ENCODE results near the gene DEFB124.
"Not testable (repeated sequence)": the region's sequence is repeated elsewhere in the genome, so short reads cannot be mapped to it uniquely, and the experiment has no call there.

Gene DEFB124

DNA sequence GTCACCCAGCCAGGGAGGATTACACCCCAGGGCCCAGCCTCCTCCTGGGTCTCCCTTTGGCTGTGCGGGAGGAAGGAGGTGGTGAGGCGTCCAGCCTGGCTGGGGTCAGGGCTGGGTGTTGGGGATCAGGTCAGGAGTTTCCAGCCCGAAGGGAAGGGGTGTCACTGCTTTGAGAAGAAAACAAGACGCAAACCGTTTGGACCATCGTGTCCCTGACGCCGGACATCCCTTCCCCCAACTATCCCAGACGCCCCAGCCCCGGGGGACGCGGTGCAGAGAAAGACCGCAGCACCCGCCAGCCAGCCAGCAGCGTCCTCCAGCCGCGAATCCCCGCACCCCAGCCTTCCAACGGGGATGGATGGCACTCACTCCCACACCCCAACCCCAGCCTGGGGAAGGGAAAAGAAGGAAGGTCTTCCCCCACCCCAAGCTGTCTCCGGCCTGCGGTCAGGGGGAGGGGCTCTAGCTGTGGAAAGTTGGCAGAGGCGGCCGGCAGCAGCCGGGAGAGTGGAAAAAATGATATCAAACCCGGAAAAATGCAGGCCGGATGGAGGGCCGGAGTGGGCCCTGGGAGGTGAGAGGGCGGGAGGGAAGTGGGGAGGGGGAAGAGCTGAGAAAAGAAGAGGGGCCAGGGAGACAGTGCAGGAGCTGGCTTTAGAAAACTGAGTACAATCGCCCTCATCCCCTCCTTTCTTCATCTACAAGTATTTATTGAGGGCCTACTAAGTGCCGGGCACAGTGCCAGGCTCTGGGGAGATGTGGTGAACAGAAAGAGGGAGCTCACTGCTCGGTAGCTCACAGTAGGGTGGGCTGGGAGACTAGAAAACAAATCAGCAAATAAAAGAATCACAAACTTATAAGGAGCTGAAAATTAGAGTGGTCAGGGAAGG, 10.8 kb upstream of the DEFB124 start:
- no peak for DNase-seq

DNA sequence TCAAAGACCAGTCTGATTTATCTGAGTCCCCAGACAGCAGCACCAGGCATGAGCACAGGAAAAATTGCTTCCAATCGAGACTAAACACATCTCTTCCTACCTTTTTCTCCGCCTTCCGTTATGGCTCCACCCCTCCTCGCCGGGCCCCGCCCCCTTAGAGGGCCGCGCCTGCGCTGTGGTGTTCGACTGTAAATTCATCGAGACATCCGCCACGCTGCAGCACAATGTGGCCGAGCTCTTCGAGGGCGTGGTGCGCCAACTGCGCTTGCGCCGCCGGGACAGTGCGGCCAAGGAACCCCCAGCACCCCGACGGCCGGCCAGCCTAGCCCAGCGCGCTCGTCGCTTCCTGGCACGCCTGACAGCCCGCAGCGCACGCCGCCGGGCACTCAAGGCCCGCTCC, 9.1 kb upstream of the DEFB124 start:
- DNase-seq: no peak

DNA sequence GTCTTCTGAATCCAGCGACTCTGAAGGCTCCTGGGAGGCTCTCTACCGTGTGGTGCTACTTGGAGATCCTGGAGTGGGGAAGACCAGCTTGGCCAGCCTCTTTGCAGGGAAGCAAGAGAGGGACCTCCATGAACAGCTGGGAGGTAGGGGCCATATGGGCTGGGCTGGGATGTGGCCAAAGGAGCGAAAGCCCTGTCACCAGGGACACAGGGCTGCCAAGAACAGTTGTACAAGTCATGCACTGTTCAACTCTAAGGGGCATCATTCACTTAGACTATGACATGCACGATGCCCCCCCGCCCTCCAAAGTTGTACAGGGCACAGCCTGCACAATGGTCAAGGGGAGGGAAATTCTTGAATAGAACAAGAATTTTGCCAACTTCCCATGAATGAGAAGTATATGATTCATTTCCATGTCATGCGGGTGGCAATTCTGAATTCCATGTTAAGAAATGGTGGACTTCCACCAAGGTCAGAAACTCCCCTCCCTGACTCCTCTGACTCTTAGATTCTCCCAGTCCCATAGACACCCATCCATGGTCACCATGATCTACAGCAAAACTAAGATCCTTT, 1.8 kb upstream of the DEFB124 start:
- DNase-seq: no peak

DNA sequence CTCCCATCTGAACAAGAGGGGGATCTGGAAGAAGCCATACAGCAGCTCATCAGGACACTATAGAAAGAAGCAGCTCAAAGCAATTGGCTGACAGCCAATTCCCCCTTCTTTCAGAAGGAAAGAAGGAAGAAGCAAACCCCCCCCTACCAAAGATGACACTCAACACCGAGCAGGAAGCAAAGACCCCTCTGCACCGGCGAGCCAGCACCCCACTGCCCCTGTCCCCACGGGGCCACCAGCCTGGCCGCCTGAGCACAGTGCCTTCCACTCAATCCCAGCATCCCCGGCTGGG, 1.3 kb upstream of the DEFB124 start:
- no peak for DNase-seq

DNA sequence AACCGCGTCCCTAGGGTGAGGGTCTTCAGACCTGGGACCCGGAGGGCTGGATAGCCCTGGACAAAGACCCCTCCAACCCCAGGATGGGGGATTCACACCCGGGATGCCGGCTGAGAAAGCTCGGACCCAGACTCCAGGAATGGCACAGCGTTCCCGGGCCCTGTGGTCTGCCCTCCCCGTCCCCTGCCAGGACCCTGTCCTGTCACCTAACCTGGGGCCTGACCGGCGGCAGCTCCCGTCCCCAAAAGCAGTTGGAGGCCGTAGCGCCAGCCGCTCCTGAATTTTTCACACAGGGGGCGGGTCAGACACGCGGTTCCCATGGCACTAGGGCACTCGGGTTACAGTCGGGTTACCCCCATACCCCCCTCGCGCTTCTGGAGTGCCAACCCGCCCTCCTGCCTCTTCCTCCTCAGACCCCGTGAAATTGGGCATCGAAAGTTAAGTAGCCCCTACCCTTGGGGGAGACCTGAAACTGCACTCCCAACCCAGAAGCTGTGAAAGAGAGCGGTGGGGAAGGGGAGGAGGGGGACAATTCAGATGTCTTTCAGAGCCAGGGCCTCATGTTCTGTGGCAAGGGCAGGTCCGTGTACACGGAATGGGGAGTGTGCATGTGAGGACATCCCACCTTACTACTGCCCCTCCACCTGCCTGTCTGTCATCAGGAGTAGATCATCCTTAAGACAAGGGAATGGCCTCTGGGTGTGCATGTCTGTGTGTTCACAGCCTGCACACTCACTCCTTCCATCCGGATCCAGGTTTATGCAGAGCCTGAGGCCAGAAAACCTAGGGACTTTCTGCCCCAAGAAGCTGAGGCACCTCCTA, 756 bp upstream of the DEFB124 start:
- no peak for DNase-seq

DNA sequence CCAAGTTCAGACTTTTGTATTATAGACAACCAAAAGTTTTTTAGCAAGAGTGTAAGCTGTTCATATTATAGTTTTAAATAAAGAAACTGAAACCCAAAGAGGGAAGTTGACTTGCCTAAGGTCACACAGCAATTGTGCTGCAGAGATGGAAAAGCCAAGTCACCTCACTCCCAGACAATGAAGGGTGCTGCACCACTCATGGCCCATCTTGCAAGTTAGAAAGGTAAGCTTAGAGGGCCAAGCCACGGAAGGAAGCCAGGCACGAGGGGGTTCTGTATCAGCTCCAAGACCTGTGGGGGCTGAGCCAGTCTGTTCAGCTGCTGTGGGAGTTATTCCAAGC, 860 bp downstream of the DEFB124 start:
- DNase-seq: no peak

DNA sequence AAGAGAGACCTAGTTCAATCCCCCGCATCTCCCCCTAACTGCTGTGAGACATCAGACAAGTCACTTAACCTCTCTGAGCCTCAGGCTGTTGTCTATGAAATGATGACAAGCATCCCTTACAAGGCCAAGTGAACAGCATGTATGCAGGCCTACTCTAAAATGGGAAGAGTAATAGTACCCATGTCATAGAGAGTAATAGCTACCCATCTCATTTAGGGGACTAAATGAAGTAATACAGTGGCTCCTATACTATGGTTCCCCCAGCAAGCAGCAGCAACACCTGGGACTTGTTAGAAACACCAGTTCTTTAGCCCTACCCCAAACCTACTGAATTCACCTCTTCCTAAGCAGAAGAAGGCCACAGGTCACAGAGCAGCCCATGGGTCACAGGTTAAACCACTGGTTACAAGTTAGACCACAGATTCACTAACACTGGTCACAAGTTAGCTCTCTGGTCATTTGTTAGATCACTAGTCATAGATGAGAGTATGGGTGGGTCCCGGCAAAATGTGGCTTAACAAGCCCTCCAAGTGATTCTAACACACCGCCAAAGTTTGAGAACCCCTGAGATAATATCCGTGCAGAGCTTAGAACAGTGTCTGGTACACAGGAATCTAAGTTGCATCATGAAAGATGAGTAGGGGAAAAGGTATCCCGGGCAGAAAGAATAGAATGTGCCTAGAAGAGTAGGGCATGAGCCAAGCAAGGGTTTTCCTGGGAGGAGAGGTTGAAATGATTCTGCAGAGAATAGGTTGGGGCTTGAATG, 1.4 kb downstream of the DEFB124 start:
- DNase-seq: no peak

DNA sequence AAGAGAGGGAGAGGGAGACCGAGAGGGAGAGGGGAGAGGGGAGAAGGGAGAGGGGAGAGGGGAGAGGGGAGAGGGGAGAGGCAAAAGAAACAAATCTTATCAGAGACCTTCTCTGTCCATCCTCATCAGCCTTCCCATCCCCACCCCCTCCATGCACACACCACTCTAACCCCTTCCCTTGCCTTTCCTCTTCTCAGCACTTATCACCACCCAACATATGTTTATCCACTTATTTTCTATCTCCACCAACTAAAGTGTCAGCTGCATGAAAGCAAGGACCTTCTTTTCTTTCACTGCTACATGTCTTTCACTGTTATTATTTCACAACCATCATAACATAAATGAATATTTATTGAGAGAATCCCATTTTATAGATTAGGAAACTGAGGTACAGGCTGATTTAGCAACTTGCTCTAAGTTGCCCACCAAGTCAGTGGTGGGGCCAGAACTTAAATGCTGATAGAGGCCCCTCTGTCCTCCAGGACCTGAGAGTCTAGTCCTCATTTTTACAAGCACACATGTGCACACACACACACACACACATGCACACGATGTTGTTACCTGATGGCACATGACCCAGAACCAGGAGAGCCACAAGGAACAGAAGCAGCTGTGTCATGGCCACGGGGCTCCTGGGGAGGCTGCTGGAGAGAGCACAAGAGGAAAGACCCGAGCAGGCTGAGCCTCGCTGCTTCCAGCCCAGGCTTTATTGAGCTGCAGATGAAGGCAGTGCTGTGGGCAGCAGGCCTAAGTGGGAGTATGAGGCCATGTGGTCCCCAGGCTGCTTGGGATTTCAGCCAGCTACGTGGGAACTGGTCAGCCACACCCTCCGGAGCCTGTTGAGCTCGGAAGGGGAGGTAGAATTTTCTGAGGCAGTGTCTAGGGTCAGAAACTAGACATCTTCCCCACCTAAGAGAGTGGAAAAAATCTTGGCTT, 2.3 kb downstream of the DEFB124 start:
- no peak for DNase-seq

DNA sequence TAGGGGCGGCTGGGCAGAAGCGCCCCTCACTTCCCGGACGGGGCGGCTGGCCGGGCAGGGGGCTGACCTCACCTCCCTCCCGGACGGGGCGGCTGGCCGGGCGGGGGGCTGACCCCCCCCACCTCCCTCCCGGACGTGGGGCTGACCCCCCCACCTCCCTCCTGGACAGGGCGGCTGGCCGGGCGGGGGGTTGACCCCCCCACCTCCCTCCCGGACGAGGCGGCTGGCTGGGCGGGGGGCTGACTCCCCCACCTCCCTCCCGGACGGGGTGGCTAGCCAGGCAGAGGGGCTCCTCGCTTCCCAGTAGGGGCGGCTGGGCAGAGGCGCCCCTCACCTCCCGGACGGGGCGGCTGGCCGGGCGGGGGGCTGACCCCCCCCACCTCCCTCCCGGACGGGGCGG, 4.0 kb downstream of the DEFB124 start:
- DNase-seq: not testable (repeated sequence)

DNA sequence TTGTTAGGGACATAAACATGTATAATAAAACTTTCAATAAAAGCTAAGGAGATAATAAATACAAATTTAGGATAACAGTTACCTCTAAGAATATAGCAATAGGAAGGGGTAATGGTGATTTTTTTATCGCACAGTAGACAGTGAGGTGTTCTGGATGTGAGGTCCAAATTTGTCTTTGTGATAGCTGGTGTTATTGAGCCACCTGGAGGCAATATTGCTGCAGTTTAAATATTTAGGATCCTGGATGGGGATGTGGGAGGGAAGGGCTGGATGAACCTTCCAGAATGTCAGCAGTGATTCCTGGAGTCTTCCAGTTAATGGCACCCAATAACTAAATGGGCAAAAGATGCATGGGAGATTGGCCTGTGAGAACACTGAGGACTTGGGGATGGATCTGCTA, 20.6 kb downstream of the DEFB124 start:
- no peak for DNase-seq

DNA sequence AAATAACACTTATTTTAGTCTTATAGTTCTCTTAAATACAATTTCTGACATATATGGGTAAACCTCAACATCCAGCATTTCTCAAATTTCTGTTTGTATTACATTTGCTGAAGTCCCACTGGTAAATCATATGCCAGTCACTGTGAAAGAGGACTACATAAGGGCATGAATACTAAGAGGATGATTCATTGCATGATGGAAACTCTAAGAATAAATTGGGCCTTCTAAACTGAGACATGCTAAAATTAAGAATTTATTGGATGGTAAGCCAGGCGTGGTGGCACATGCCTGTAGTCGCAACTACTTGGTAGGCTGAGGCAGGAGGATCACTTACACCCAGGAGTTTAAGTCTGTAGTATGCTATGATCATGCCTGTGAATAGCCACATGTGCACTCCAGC, 22.4 kb downstream of the DEFB124 start:
- DNase-seq: no peak

DNA sequence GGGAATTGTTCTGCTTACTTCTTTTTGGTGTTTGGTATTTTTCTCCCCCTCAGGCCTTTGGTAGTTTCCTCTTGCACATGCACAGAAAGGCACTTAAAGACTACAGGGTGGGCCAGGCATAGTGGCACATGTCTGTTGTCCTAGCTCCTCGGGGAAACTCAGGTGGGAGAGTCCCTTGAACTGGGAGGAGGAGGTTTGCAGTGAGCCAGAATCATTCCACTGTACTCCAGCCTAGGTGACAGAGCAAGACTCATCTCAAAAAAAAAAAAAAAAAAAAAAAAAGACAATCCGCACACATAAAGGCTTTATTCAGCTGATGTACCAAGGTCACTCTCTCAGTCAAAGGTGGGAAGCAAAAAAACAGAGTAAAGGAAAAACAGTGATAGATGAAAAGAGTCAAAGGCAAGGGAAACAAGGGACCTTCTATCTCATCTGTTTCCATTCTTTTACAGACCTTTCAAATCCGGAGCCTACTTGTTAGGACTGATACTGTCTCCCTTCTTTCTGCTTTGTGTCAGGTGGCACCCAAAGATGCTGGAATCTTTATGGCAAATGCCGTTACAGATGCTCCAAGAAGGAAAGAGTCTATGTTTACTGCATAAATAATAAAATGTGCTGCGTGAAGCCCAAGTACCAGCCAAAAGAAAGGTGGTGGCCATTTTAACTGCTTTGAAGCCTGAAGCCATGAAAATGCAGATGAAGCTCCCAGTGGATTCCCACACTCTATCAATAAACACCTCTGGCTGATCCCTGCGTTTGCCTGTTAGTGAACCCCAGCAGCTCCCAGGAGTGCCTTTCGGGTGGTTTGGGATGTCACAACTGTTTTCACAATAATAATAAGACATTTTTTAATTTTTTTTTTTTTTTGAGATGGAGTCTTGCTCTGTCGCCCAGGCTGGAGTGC, 25.2 kb downstream of the DEFB124 start:
- no peak for DNase-seq

DNA sequence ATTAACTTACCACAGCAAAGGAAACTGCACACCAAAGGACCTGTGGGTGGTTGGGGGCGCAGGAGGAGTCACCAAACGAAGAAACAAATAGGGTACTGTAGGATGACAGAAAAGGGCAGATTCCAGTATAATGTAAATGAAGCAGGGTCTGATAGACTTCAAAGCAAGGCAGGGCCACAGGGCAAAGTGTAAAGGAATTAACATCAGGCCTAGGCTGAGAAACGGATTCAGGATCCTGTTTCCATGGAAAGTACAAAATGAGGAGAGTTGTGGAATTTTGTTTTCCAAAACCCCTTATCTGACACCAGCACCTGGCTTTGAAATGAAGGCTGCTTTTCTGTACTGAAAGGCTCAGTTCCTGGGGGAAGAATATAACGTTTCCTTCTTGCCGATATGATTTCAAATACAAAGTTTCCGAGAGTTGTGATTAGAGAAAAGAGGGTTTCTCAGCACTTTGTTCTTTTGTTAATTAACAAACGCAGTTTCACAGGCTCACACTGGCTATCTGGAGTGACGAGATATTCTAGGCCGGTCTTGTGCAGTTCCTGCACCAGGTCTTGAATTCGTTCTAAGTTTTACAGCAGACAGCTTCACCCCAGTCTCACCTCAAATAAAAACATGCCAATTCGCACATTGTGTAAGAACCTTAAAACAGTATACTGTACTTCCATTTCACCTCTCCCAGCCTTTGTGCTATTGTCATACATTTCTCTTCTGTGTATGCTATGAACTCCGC, 28.7 kb downstream of the DEFB124 start:
- DNase-seq: no peak

DNA sequence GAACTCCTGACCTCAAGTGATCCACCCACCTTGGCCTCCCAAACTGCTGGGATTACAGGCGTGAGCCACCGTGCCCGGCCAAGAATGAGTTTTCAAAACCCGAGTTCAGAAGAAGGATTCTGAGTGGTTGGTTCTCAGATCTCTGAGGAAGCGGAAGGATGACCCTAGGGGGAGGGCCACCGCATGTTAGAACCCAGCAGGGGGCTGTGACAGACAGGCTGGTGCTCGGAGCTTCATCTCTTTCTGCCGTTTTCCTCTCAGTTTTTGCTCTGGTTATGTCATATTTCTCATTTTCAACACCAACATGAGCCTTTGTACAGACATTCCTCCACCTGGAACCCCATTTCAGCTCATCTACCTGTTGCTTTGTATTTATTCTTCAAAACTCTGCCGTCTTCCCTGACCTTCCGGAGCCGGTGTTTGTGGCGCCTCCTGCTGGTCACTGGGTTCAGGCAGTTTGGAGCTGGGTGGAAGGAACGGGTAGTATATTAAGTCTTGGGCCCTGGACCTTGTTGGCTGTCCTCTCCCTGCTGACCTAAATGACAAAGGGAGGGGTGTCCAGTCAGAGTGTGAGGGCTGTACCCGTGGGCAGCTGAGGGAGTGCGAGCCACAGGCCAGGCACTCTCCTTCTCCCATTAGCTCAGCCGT, 34.8 kb downstream of the DEFB124 start, which contains the start of gene DEFB123:
Gene DEFB123, plus strand, starts transcription at position 621 of the 648 bp plus-strand sequence. CDS start 67 bp downstream, outside the sequence.
- DNase-seq: peak; percentile 10

DNA sequence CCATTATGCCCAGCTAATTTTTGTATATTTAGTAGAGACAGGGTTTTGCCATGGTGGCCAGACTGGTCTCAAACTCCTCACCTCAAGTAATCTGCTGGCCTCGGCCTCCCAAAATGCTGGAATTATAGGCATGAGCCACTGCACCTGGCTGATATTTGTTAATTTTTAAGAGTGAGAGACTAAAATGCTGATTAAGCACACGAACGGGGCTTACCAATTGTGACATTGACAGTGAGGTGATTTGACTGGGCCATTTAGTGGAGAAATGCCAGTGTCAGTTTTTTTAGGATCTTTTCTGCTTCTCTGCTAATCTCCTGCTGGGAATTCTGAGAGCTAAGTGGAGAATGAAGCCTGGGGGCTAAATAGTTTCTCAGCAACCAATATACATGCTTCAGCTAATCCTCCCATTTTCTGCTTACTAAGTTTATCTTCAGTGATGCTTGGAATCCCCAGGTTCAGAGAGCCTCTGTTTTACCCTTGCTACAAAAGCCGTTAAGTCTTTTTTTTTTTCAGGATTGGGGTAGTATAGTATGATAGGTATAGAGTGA, 44.3 kb downstream of the DEFB124 start:
- no peak for DNase-seq

DNA sequence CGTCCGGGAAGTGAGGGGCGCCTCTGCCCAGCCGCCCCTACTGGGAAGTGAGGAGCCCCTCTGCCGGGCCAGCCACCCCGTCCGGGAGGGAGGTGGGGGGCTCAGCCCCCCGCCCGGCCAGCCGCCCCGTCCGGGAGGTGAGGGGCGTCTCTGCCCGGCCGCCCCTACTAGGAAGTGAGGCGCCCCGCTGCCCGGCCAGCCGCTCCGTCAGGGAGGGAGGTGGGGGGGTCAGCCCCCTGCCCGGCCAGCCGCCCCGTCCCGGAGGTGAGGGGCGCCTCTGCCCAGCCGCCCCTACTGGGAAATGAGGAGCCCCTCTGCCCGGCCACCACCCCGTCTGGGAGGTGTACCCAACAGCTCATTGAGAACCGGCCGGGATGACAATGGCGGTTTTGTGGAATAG, 47.4 kb downstream of the DEFB124 start:
- not testable (repeated sequence) for DNase-seq

DNA sequence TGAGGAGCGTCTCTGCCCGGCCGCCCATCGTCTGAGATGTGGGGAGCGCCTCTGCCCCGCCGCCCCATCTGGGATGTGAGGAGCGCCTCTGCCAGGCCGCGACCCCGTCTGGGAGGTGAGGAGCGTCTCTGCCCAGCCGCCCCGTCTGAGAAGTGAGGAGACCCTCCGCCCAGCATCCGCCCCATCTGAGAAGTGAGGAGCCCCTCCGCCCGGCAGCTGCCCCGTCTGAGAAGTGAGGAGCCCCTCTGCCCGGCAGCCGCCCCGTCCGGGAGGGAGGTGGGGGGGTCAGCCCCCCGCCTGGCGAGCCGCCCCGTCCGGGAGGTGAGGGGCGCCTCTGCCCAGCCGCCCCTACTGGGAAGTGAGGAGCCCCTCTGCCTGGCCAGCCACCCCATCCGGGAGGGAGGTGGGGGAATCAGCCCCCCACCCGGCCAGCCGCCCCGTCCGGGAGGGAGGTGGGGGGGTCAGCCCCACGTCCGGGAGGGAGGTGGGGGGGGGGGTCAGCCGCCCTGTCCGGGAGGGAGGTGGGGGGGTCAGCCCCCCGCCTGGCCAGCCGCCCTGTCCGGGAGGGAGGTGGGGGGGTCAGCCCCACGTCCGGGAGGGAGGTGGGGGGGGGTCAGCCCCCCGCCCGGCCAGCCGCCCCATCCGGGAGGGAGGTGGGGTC, 47.9 kb downstream of the DEFB124 start:
- DNase-seq: not testable (repeated sequence)

DNA sequence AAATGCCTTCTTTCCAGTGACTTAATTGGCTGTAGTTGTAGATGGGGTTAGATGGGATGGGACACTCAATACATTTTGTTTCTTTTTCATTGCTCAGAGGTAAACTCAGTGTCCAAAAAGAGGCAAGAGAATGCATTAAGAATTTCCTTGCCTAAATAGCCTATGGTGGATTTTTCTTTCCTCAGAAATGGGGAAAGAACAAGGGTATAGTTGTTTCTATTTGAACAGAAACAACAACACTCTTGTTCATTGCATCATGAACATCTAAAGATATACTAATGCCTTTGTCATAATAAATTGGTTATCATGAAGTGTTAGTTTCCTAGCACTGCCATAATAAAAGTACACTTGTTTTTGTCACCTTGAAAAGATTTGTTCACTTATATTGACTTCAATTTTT, 49.1 kb downstream of the DEFB124 start:
- DNase-seq: no peak

DNA sequence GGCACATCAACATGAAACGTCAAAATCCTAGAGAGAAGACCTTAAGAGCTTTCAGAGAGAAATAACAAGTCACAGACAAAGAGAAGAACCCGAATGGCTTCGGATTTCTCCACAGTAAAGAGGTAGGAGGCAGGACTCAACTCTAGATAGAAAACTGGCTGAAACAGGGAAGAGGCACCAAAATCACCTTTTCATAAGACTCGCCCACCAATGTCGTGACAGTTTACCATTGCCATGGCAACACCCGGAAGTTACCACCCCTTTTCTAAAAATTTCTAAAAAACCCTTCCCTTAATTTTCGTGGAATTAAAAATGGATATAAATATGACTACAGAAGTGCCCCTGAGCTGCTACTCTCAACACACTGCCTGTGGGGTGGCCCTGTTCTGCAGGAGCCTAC, 56.6 kb downstream of the DEFB124 start:
- no peak for DNase-seq
